OCI-LY3 (cell line): ENCODE measurements around the gene GUCA2A.

Source experiments
- H2AFZ ChIP-seq: fragments of 200-600, 300-600 bp; shearing (Covaris generic); 2 replicates; pipeline ENCODE4 v1.6.0; 2014; ENCODE audit warnings: antibody characterized with exemption, low read depth, low read length
- H3K27ac ChIP-seq: fragments of 200-600, 300-600 bp; sonication (generic); 2 replicates; pipeline ENCODE4 v1.5.1; 2014; ENCODE audit warnings: mild to moderate bottlenecking, low read length, moderate library complexity, mixed read lengths
- H3K27me3 ChIP-seq: fragments of 200-600, 300-600 bp; sonication (generic); 2 replicates; pipeline ENCODE4 v1.6.1; 2014; ENCODE audit warnings: low read depth, low read length, mixed read lengths
- H3K36me3 ChIP-seq: fragments of 200-600, 300-600 bp; sonication (generic); replicated peaks from 2 replicates; pipeline ENCODE3; 2014; ENCODE audit warnings: low read depth, low read length, mixed read lengths
- H3K4me1 ChIP-seq: fragments of 300-600, 200-600 bp; sonication (generic); 2 replicates; pipeline ENCODE4 v1.6.1; 2014; ENCODE audit warnings: low read length, mixed read lengths
- H3K4me2 ChIP-seq: fragments of 200-600, 300-600 bp; sonication (generic); 2 replicates; pipeline ENCODE4 v1.6.1; 2014; ENCODE audit warnings: low read length, mixed read lengths
- H3K4me3 ChIP-seq: fragments of 300-600, 200-600 bp; sonication (generic); 2 replicates; pipeline ENCODE4 v1.5.1; 2014; ENCODE audit warnings: antibody characterized with exemption, mild to moderate bottlenecking, low read length, moderate library complexity
- H3K79me2 ChIP-seq: fragments of 300-600, 200-600 bp; shearing (Covaris generic); 2 replicates; pipeline ENCODE4 v1.6.1; 2014; ENCODE audit warnings: mild to moderate bottlenecking, low read length, mixed read lengths
- H3K9ac ChIP-seq: fragments of 300-600, 200-600 bp; shearing (Covaris generic); 2 replicates; pipeline ENCODE4 v1.6.0; 2014; ENCODE audit warnings: mild to moderate bottlenecking, low read length, moderate library complexity
- H3K9me3 ChIP-seq: fragments of 200-600, 300-600 bp; shearing (Covaris generic); 2 replicates; pipeline ENCODE4 v1.6.1; 2014; ENCODE audit warnings: low read length, mixed read lengths; ENCODE audit not compliant: insufficient read depth
- H4K20me1 ChIP-seq: fragments of 200-600, 300-600 bp; sonication (generic); 2 replicates; pipeline ENCODE4 v1.6.1; 2016; ENCODE audit warnings: low read length, mixed read lengths; ENCODE audit not compliant: insufficient read depth
- EZH2phosphoT487 ChIP-seq: fragments of 200-600 bp; shearing (Covaris generic); IDR thresholded peaks from 2 replicates; pipeline ENCODE4 v1.6.1; 2018; ENCODE audit warnings: antibody characterized with exemption, mixed run types, low read depth
- TF ChIP-seq, protein P1 (sequence below): fragments of 200-600, 300-600 bp; sonication (generic); IDR thresholded peaks from 2 replicates; pipeline ENCODE4 v1.5.1; 2014; ENCODE audit warnings: antibody characterized with exemption, low read length, low read depth

GUCA2A gene

DNA sequence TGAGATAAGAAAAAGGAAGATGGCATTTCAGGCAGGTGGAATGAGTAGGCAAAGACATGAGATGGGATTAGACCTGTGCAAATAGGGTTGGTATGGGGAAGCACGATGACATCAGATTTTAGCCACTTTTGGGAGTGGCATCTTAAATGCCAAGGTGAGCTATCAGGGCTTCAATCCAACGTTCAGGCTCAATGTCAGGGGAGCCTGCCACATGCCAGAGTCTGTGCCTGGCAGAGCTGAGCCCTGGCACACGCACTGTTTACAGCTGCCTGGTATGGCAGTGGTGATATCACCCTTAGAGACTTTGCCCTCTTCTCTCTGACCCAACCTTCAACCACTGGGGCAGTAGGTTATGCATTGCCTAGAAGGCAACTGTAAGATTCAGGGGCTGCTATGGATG lies 12.4 kb downstream of the GUCA2A start:
- Histone ChIP-seq H2AFZ (no peak overlapping the region), H3K36me3 (no peaks in the 10 kb centered on the region), H3K4me3 (no peak overlapping the region), H3K79me2 (no peaks in the 10 kb centered on the region), H3K4me2 (no peak overlapping the region), H4K20me1 (no peaks in the 10 kb centered on the region), H3K27ac (no peak overlapping the region), H3K4me1 (peaks cover 2% of the 10 kb centered on the region; the same call in 1 of the 2 replicates), H3K27me3 (no peaks in the 10 kb centered on the region), H3K9me3 (no peaks in the 10 kb centered on the region), H3K9ac (no peak overlapping the region)
- TF ChIP-seq, protein P1, sequence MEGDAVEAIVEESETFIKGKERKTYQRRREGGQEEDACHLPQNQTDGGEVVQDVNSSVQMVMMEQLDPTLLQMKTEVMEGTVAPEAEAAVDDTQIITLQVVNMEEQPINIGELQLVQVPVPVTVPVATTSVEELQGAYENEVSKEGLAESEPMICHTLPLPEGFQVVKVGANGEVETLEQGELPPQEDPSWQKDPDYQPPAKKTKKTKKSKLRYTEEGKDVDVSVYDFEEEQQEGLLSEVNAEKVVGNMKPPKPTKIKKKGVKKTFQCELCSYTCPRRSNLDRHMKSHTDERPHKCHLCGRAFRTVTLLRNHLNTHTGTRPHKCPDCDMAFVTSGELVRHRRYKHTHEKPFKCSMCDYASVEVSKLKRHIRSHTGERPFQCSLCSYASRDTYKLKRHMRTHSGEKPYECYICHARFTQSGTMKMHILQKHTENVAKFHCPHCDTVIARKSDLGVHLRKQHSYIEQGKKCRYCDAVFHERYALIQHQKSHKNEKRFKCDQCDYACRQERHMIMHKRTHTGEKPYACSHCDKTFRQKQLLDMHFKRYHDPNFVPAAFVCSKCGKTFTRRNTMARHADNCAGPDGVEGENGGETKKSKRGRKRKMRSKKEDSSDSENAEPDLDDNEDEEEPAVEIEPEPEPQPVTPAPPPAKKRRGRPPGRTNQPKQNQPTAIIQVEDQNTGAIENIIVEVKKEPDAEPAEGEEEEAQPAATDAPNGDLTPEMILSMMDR, result no peak
- no peak for TF ChIP-seq EZH2phosphoT487

DNA sequence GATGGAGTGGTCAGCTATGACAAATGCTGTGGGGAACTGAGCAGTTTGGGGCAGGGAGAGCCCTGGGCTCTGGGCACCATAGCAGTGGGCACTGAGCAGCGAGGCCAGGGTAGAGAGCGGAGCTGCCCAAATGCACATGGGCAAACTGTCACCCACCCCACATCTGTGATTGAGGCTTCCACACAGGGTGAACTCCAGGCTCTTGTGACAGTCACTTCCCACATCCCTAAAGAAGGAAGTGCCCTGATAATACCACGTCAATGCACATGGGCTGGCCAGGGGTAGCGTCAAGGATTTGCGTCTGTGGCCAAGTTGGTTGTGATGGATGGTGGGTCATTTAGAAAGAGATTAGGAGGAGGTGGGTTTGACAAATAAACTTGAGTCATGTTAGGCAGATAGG lies 13.9 kb downstream of the GUCA2A start:
- Histone ChIP-seq H3K9ac (no peak overlapping the region), H3K9me3 (no peaks in the 10 kb centered on the region), H3K4me2 (no peak overlapping the region), H3K36me3 (no peaks in the 10 kb centered on the region), H3K27ac (no peak overlapping the region), H2AFZ (no peak overlapping the region), H3K4me3 (no peak overlapping the region), H3K79me2 (no peaks in the 10 kb centered on the region), H3K4me1 (peaks cover 11% of the 10 kb centered on the region), H3K27me3 (no peaks in the 10 kb centered on the region), H4K20me1 (no peaks in the 10 kb centered on the region)
- TF ChIP-seq, protein P1, result no peak
- no peak for TF ChIP-seq EZH2phosphoT487

DNA sequence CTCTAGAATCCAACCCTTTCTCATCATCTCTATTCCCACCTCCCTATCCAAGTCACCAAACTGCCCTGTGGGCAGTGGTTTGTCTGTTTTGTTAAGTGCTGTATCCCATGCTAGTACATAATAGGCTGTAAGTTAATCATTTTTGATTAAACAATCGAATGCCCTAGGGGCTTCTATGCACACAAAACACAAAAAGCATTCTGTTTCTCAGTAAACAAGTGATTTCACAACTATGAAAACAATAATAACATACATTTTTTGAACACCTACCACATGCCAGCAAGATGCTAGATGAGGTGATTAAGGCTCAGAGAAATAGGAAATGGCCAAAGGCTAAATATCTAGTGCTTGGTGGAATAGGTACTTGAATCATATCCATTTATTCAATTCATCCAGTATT lies 16.4 kb downstream of the GUCA2A start:
- H3K79me2 ChIP-seq, result no peaks in the 10 kb centered on the region
- H3K27me3 ChIP-seq, result no peaks in the 10 kb centered on the region
- H3K4me3 ChIP-seq, result no peak overlapping the region
- H3K4me1 ChIP-seq, result peaks cover 31% of the 10 kb centered on the region
- no peak for TF ChIP-seq EZH2phosphoT487
- TF ChIP-seq, protein P1, result no peak
- H3K4me2 ChIP-seq, result no peak overlapping the region
- H2AFZ ChIP-seq, result no peak overlapping the region
- H3K9me3 ChIP-seq, result no peaks in the 10 kb centered on the region
- no peak overlapping the region for H3K9ac ChIP-seq
- H4K20me1 ChIP-seq, result no peaks in the 10 kb centered on the region
- H3K36me3 ChIP-seq, result no peaks in the 10 kb centered on the region
- no peak overlapping the region for H3K27ac ChIP-seq

DNA sequence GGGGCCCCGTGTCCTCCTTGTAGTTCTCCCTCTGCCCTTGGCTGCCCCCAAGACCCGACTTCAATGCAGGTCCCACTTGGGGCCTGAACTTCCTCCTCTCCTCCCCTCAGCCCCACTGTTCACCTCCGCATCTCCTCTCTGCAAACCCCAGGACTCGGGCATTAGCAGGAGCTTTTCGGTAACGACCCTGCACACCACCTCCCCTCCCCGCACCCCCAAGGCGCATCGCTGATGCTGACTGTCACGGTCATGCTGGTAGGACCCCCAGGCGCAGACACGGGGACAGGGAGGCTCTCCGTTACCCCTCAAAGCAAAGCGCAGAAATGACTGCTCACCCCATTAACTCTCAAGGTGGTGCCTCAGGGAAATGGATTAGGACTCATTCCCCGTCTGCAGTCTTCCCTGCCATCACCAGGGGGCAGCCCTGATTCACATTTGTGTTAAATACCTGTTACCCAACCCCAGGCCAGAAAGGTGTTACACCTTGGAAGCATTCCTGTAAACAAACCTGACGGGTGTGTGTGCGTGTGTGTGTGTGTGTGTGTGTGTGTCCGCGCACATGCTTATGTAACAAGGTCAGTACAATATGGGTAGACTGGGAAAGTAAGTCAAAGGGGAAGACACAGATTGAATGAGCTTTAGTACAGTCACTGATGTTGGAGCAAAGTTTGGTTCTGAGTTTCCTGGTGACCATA lies 17.8 kb downstream of the GUCA2A start:
- Histone ChIP-seq H4K20me1 (no peaks in the 10 kb centered on the region), H3K9me3 (no peaks in the 10 kb centered on the region), H3K4me2 (peak overlapping the region; percentile 35), H3K27ac (no peak overlapping the region), H3K4me1 (peaks cover 36% of the 10 kb centered on the region), H3K9ac (no peak overlapping the region), H3K27me3 (no peaks in the 10 kb centered on the region), H3K4me3 (no peak overlapping the region), H3K36me3 (no peaks in the 10 kb centered on the region), H2AFZ (no peak overlapping the region; the same call in 1 of the 2 replicates), H3K79me2 (no peaks in the 10 kb centered on the region)
- no peak for TF ChIP-seq EZH2phosphoT487
- TF ChIP-seq, protein P1, result peak; percentile 61
